ENCODE data around the gene NUP93.

NUP93 gene

GRCh38 chr16:56787167-56787566 is 57.2 kb downstream of the NUP93 start:
- TF ChIP-seq CTCF (IDR thresholded peaks at IDR 0.05), result no peak

GRCh38 chr16:56788435-56788834 is 58.5 kb downstream of the NUP93 start:
- no peak for TF ChIP-seq CTCF (IDR thresholded peaks at IDR 0.05)

GRCh38 chr16:56789360-56789759 is 59.4 kb downstream of the NUP93 start:
- peak; percentile 82 for TF ChIP-seq CTCF (IDR thresholded peaks at IDR 0.05)

GRCh38 chr16:56792967-56793366 is 63.0 kb downstream of the NUP93 start:
- no peak for TF ChIP-seq CTCF (IDR thresholded peaks at IDR 0.05)

GRCh38 chr16:56793492-56793891 is 63.6 kb downstream of the NUP93 start:
- TF ChIP-seq CTCF (IDR thresholded peaks at IDR 0.05), result peak; percentile 52

- TF ChIP-seq CTCF (IDR thresholded peaks at IDR 0.05), result no peak
Measured at GRCh38 chr16:56795011-56795410, 65.1 kb downstream of the NUP93 start.

- TF ChIP-seq CTCF (IDR thresholded peaks at IDR 0.05), result no peak
Measured at GRCh38 chr16:56797861-56798260, 67.9 kb downstream of the NUP93 start.

- no peak for TF ChIP-seq CTCF (IDR thresholded peaks at IDR 0.05)
Measured at GRCh38 chr16:56798955-56799354, 69.0 kb downstream of the NUP93 start.
